Stimulated activated CD8-positive, alpha-beta memory T cell treated with anti-CD3 and anti-CD28 coated beads, Interleukin-7, amount 100 ng/mL, for 1 hour (primary cell): ENCODE data around the gene CNOT3.

Experiments used
- DNase-seq, 2 donors: peaks; one replicate each; pipeline ENCODE4 v3.0.0-alpha.2; 2020; ENCODE audit warnings: low read depth in 2 of 2

The CNOT3 gene

DNA sequence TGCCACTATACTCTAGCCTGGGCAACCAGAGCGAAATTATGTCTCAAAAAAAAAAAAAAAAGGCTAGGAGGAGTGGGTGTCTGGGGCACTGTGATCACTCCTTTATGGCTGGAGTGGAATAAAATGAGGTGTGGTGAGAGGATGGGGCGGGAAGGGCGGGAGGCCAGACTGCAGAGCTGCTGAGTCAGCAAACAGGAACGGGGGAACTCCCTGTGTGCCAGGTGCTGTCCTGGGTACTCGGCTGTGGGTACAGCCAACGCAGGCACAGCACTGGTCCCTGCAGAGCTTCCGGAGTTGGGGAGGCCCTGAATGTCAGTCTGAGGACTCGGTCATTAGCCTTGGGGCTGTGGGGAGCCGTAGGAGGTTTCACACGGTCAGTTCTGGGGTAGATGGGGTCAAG is 16.3 kb upstream of the CNOT3 start:
- no peak for DNase-seq

GRCh38 chr19:54123682-54124081 is 13.9 kb upstream of the CNOT3 start:
- DNase-seq, result no peak

- no peak for DNase-seq
These were observed 13.2 kb upstream of the CNOT3 start for GRCh38 chr19:54124393-54124792.

DNA sequence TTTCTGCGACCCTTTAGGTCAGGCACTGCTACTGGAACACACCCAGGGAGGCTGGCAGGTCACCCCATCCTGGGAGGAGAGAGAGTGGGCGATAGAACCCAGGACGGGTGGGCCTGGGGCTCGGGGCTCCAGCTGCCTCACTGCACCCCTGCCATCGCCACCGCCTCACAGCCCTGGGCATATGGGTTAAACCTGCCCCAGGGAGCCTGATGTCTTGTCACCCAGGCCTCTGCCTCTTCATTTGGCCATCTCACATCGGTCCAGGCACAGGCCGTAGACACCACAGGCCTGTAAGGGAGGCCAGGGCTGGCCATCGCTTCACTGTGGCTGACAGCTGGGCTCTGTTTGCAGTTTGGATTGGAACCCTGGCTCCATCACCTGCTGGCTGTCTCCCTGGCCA is 11.8 kb upstream of the CNOT3 start:
- DNase-seq, result no peak

DNA sequence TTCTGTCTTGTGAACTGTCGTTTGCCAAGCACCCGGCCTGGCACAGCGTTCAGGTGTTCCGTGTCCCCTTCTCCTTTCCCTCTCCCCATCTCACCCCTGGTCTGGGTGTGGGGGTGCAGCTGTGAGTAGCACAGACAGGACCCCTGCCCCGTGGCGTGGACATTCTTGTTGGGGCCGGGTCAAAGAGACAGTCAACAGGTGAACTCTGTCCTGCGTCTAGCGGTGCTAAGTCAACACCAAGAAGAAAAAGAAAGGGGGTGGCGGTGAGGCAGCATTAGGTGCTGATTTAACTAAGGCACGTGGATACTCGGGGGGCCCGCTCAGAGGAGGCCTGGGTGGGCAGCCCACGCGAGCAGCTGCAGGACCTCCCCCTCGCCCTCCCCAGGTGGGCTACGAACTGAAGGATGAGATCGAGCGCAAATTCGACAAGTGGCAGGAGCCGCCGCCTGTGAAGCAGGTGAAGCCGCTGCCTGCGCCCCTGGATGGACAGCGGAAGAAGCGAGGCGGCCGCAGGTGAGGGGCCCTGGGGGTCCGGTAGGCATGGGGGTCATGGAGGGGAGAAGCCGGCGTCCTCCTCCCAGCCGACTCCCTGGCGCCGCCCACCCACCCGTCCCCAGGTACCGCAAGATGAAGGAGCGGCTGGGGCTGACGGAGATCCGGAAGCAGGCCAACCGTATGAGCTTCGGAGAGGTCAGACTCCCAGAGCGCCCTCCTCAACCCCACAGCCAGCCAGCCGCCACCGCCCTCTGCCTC is 9.7 kb upstream of the CNOT3 start:
- DNase-seq, result no peak

DNA sequence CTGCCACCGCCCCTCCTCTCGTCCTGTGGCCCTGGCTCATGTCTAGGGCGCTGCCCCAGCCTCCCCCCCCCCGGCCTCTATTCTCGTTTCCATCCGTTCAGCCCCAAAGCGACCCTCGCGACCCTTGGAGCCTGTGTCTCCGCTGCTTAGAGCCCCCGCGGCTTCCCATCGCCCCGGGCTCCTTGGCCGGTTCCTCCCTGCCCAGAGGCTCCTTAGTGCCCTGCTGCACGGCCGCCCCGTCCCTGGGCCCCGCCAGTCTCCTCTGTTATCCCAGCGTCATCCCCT is 9.2 kb upstream of the CNOT3 start:
- no peak for DNase-seq

DNA sequence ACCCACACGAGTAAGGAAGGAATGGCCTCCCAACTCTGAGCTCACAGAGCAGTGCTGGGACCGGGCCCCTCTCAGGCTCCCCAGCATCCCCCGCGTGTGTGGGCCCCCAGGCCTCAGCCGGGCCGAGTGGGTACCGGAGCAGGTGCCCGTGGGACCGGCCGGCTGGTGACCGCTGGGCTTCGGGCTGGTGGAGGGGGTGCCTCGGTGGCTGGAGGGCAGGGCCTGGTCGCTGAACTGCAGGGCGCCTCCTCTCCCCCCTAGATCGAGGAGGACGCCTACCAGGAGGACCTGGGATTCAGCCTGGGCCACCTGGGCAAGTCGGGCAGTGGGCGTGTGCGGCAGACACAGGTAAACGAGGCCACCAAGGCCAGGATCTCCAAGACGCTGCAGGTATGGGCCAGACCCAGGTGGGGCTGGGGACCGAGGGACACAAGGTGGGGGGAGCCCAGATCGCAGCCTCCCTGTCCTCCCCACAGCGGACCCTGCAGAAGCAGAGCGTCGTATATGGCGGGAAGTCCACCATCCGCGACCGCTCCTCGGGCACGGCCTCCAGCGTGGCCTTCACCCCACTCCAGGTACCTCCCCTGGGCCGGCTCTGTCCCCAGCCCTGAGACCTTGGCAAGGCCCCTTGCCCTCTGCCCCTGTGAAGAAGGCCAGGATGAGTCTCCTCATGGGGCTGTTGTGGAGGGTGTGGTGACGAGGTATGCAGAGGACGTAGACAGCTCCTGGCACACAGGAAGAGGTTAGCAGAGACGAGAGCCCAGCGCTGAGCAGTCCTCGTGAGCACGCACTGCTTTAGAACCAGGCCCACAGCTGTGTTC is 8.6 kb upstream of the CNOT3 start:
- DNase-seq, result no peak

DNA sequence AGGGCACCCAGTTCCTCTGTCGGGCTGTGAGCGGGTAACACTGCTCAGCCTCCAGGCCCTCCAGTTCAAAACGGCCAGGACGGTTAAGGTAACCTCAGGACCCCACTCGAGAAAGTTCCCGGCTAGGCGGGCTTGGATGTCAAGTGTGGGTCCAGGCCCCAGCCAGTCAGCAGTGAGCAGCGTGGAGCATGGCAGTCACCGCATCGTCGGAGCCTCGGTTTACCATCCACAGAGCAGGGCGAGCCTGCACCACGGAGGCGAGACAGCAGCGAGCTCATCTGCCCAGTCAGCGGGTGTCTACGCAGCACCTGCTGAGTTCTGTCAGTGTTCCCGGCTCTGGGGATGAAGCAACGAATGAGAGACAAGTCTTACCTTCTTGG is 8.0 kb upstream of the CNOT3 start:
- no peak for DNase-seq

DNA sequence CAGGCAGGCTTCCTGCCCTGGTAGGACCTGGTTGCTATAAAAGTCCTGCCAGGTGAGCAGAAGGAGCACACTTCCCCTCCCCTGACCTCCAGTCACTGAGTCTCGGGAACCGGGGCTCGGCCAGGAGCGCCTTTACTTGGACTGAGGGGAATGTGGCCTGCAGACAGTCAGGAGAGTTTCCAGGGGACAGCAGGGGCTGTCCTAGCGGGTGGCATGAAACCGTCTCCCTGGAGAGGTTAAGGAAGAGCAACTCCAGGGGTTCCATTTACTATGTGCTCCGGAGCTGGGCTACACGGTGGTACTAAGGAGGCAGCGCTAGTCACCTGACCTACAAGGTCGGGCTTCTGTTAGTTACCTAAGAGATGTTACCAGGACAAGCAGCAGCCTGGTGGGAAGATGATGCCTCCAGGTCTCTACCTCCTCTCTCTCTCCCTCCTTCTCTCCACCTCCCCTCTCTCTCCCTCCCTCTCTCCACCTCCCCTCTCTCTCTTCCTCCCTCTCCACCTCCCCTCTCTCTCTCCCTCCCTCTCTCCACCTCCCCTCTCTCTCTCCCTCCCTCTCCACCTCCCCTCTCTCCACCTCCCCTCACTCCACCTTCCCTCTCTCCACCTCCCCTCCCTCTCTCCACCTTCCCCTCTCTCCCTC is 4.1 kb upstream of the CNOT3 start:
- DNase-seq, result no peak

DNA sequence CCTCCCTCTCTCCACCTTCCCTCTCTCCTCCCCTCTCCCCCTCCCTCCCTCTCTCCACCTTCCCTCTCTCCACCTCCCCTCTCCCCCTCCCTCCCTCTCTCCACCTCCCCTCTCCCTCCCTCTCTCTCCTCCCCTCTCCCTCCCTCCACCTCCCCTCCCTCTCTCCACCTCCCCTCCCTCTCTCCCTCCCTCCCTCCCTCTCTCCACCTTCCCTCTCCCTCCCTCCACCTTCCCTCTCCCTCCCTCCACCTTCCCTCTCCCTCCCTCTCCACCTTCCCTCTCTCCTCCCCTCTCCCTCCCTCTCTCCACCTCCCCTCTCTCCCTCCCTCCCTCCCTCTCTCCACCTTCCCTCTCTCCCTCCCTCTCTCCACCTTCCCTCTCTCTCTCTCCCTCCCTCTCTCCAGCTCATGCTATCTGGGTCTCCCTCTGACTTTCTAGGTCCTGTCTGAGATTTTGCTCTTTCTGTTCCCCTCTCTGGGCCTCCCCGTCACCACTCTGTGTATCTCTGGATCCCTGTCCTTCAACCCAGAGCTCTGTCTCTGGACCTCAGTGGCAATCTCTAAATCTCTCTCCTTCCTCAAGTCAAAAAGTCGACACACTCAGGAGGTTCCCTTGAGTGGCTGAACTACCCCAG is 3.5 kb upstream of the CNOT3 start:
- no peak for DNase-seq

DNA sequence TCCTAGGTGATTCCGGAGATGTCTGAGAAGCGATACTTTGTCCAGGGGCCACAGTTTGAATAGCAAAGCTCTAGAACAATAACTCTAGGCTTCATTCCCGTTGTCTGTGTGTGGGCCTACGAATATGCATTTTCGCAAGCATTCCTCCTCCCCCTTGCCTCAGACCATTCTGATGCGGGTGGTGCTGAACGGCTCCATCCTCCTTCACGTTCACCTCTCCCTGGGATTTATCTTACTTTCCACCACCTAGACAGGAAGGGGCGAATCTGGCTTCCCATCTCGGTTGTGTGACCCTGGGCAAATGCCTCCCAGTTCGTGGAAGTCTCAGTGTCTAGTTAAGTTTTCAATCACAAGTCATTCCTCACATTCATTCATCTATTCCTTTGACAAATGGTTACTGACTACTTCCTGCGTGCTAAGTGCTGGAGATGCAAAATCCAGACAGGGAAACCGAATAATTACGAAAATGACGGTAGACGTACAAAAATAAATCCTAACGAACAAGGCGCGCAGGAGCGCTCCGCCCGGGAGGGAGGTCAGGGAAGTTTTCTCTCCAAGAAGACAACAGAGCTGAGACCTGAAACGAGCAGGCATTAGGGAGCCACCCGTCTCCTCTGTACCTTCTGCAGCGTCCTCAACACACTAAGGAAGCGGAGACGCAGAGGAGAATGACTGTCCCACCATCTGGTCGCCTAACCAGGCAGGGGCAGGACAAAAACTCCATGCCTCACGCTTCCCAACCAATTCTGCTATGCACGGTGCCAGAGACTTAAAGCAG is 1.3 kb upstream of the CNOT3 start:
- DNase-seq, result no peak

GRCh38 chr19:54136864-54137698 is 481 bp upstream of the CNOT3 start:
- peak; percentile 95 to 96 for DNase-seq

GRCh38 chr19:54138489-54139256 is 1.1 kb downstream of the CNOT3 start:
- DNase-seq, result no peak

DNA sequence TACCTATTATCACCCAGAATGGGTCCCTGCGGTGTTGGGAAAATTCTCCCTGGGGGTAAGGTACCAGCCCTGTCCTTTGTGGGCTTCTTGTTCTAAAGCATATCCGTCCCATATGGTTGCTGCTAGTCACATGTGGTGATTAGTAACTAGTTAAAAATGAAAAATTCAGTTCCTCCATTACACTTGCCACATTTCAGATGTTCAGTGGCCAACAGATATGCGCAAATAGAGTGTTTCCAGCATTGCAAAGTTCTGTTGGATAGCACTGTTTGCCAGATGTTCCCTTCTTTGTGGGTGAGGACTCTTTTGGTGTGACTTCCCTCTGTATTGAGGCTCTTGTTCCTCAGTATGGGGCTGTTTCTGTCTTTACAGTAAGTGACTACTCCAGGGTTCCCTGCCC is 3.8 kb downstream of the CNOT3 start:
- DNase-seq, result no peak

DNA sequence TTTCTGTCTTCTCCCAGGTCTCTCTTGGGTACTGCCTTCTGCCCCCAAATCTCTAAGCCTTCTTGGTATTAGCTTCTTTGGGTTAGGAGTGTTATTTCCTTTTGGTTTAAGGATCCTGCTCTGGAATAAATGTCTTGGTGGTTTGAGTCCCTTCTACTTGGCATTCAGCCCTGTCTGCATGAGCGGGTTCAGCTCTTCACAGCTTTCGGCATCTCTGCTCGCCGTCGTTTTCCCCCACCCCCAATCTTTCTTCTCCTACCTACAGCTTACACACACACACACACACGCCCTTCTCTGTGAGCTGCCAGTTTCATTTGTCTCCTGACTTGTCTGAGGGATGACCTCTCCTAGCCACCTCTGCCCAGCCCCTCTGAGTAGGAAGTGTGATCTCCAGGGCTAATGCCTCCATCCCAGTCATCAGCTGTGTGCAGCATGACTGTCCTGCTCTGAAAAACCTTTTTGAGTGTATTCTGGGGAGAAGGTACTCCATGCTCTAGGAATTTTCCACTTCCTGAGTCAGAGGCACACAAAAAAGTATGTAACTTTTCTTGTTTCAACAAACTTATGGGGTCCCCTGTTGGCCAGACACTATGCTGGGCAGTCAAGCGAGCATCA is 4.7 kb downstream of the CNOT3 start:
- DNase-seq, result no peak

DNA sequence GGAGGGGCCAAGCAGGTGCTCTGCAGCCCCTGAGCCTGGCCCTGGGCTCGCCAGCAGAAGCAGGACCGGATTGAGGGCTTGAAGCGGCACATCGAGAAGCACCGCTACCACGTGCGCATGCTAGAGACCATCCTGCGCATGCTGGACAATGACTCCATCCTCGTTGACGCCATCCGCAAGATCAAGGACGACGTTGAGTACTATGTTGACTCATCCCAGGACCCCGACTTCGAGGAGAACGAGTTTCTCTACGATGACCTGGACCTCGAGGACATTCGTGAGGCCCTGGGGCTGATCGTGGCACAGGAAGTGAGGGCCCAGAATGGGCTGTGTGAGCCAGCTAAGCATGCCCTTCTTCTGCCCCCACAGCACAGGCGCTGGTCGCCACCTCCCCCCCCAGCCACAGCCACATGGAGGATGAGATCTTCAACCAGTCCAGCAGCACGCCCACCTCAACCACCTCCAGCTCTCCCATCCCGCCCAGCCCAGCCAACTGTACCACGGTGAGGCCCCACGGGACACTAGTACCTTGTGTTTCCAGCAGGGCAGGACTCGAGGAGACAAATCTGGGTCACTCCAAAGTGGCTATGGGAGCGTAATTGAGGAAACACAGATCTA is 8.1 kb downstream of the CNOT3 start:
- DNase-seq, result no peak

GRCh38 chr19:54147676-54148075 is 10.1 kb downstream of the CNOT3 start:
- DNase-seq, result no peak

- DNase-seq, result no peak
These were observed 10.6 kb downstream of the CNOT3 start for GRCh38 chr19:54148158-54148557.
